HEK293 (cell line): ENCODE data around the gene CKB.

Experiments
- CTCF ChIA-PET: fragments of 350-600 bp; formaldehyde crosslinking; extraction: SDS; loops from one replicate; lab custom pipeline; 2021; ENCODE audit warnings: antibody characterized with exemption; lab: Yijun Ruan, JAX
- POLR2A ChIA-PET: fragments of 300-600 bp; formaldehyde crosslinking; extraction: SDS; loops from one replicate; lab custom pipeline; 2020; ENCODE audit warnings: antibody characterized with exemption, inconsistent platforms; lab: Yijun Ruan, JAX
- H3K27ac ChIP-seq: fragments of 200-500 bp; sonication (Bioruptor generic); 2 replicates; pipeline ENCODE4 v1.5.1; 2014; ENCODE audit warnings: low read depth, low read length, control low read depth, inconsistent platforms; ENCODE audit errors: extremely low read depth
- H3K36me3 ChIP-seq, 2 experiments: fragments of 200-500 bp in 1 of 2; sonication (Bioruptor generic) in 1 of 2; 1 replicate in 1 of 2; 2 replicates in 1 of 2; pipeline ENCODE4 v1.5.1; 2014 to 2017; ENCODE audit warnings: inconsistent platforms in 2 of 2, low read length in 2 of 2; ENCODE audit not compliant: control insufficient read depth in 2 of 2, insufficient read depth in 1 of 2
- H3K4me1 ChIP-seq: fragments of 200-500 bp; sonication (Bioruptor generic); 2 replicates; pipeline ENCODE4 v1.5.1; 2014; ENCODE audit warnings: mild to moderate bottlenecking, low read length, inconsistent platforms; ENCODE audit not compliant: control insufficient read depth, insufficient read depth
- H3K4me3 ChIP-seq: 2 replicates; pipeline ENCODE4 v1.5.1; 2011; ENCODE audit warnings: low read depth, mild to moderate bottlenecking, control low read depth, low read length, moderate library complexity
- H3K9me3 ChIP-seq: fragments of 200-500 bp; sonication (Bioruptor generic); 2 replicates; pipeline ENCODE4 v1.5.1; 2014; ENCODE audit warnings: low read depth, low read length, inconsistent platforms; ENCODE audit not compliant: control insufficient read depth, insufficient read depth
- HOXD13 ChIP-seq: sonication (generic); formaldehyde crosslinking; IDR thresholded peaks from 2 replicates; pipeline ENCODE4 v1.8.0; 2022; ENCODE audit warnings: missing genetic modification reagents, borderline replicate concordance
- OVOL3 ChIP-seq: fragments of 450-650 bp; formaldehyde crosslinking; IDR thresholded peaks from 2 replicates; pipeline ENCODE4 v1.5.1; 2016; ENCODE audit warnings: missing biosample characterization, missing genetic modification characterization
- SETDB1 ChIP-seq: IDR thresholded peaks from one replicate; pipeline ENCODE4 v1.6.1; 2017; ENCODE audit warnings: mild to moderate bottlenecking, low read length, moderate library complexity, mixed read lengths; ENCODE audit not compliant: insufficient read length
- TCF7L2 ChIP-seq: IDR thresholded peaks from 2 replicates; pipeline ENCODE4 v1.6.1; 2011; ENCODE audit warnings: low read depth, mild to moderate bottlenecking, inconsistent platforms, low read length, moderate library complexity, borderline replicate concordance
- ZBTB21 ChIP-seq: fragments of 450-650 bp; formaldehyde crosslinking; IDR thresholded peaks from 2 replicates; pipeline ENCODE4 v1.5.1; 2017; ENCODE audit warnings: missing biosample characterization, missing genetic modification characterization
- ZEB2 ChIP-seq: fragments of 450-650 bp; formaldehyde crosslinking; IDR thresholded peaks from 2 replicates; pipeline ENCODE4 v1.5.1; 2016; ENCODE audit warnings: missing biosample characterization, missing genetic modification characterization
- ZIC2 ChIP-seq: fragments of 450-650 bp; formaldehyde crosslinking; IDR thresholded peaks from 2 replicates; pipeline ENCODE4 v1.5.1; 2016; ENCODE audit warnings: missing biosample characterization, missing genetic modification characterization
- ZNF146 ChIP-seq: fragments of 450-650 bp; formaldehyde crosslinking; IDR thresholded peaks from 2 replicates; pipeline ENCODE4 v1.5.1; 2016; ENCODE audit warnings: missing biosample characterization, missing genetic modification characterization
- ZNF335 ChIP-seq: fragments of 450-650 bp; formaldehyde crosslinking; conservative IDR thresholded peaks from 2 replicates; pipeline ENCODE4 v1.5.1; 2016; ENCODE audit warnings: missing biosample characterization, missing genetic modification characterization
- ZNF398 ChIP-seq: fragments of 450-650 bp; formaldehyde crosslinking; IDR thresholded peaks from 2 replicates; pipeline ENCODE4 v1.5.1; 2017; ENCODE audit warnings: missing biosample characterization, missing genetic modification characterization
- ZNF423 ChIP-seq: fragments of 450-650 bp; formaldehyde crosslinking; IDR thresholded peaks from 2 replicates; pipeline ENCODE4 v1.5.1; 2016; ENCODE audit warnings: missing biosample characterization, missing genetic modification characterization
- ZNF560 ChIP-seq: fragments of 450-650 bp; formaldehyde crosslinking; IDR thresholded peaks from 2 replicates; pipeline ENCODE4 v1.5.1; 2017; ENCODE audit warnings: missing biosample characterization, missing genetic modification characterization, borderline replicate concordance
- ZNF677 ChIP-seq: fragments of 450-650 bp; IDR thresholded peaks from 2 replicates; pipeline ENCODE4 v1.5.0; 2018; ENCODE audit warnings: missing biosample characterization, mild to moderate bottlenecking, missing genetic modification characterization, moderate library complexity
- ZNF692 ChIP-seq: fragments of 450-650 bp; formaldehyde crosslinking; IDR thresholded peaks from 2 replicates; pipeline ENCODE4 v1.5.1; 2016; ENCODE audit warnings: missing biosample characterization, missing genetic modification characterization
- ZNF747 ChIP-seq: fragments of 450-650 bp; formaldehyde crosslinking; IDR thresholded peaks from 2 replicates; pipeline ENCODE4 v1.5.1; 2016; ENCODE audit warnings: missing biosample characterization, missing genetic modification characterization
- ZNF791 ChIP-seq: fragments of 450-650 bp; formaldehyde crosslinking; IDR thresholded peaks from 2 replicates; pipeline ENCODE4 v1.5.1; 2016; ENCODE audit warnings: missing biosample characterization, missing genetic modification characterization
- TF ChIP-seq, protein P1 (sequence below): fragments of 450-650 bp; IDR thresholded peaks from 2 replicates; pipeline ENCODE4 v1.5.1; 2018; ENCODE audit warnings: missing biosample characterization, missing genetic modification characterization
- TF ChIP-seq, protein P2 (sequence below): fragments of 450-650 bp; formaldehyde crosslinking; IDR thresholded peaks from 2 replicates; pipeline ENCODE4 v1.5.1; 2016; ENCODE audit warnings: missing biosample characterization, missing genetic modification characterization

CKB gene

GRCh38 chr14:103510724-103511693 lies 11.6 kb downstream of the CKB start:
- POLR2A ChIA-PET = interaction anchor here (1.0 kb wide), 1 partner anchor 19 kb away, joined by 3 read pairs; the partner anchor contains the start of gene TRMT61A
- Histone ChIP-seq H3K27ac (no peak overlapping the region), H3K4me1 (0 out of 2 replicates have a peak, but pooled peaks cover 2% of the 10 kb centered on the region), H3K9me3 (no peaks in the 10 kb centered on the region), H3K36me3 (peaks cover 3 to 45% of the 10 kb centered on the region in 2 experiments; a peak in 2 of 3 replicates), H3K4me3 (no peak overlapping the region)
- CTCF ChIA-PET = interaction anchor here (0.7 to 1.6 kb wide), 5 partner anchors 8 to 1591 kb away, joined by 3 to 5 read pairs (median 4); no protein-coding TSS in a partner anchor
- no peak for TF ChIP-seq ZNF423
- no peak for TF ChIP-seq ZNF791 (tag by site-specific recombination)
- TF ChIP-seq ZNF692 (tag by site-specific recombination) = no peak
- no peak for TF ChIP-seq ZBTB21
- no peak for TF ChIP-seq ZNF146 (tag by site-specific recombination)
- no peak for TF ChIP-seq HOXD13 (CRISPR knock-in tag)
- no peak for TF ChIP-seq OVOL3
- TF ChIP-seq ZEB2 (tag by site-specific recombination) = no peak
- TF ChIP-seq ZNF335 (tag by site-specific recombination) = no peak
- TF ChIP-seq TCF7L2 = no peak
- no peak for TF ChIP-seq SETDB1
- no peak for TF ChIP-seq ZNF398
- no peak for TF ChIP-seq ZNF747
- no peak for TF ChIP-seq ZNF677 (tag by site-specific recombination)
- TF ChIP-seq ZIC2 (tag by site-specific recombination) = no peak
- TF ChIP-seq, protein P1, sequence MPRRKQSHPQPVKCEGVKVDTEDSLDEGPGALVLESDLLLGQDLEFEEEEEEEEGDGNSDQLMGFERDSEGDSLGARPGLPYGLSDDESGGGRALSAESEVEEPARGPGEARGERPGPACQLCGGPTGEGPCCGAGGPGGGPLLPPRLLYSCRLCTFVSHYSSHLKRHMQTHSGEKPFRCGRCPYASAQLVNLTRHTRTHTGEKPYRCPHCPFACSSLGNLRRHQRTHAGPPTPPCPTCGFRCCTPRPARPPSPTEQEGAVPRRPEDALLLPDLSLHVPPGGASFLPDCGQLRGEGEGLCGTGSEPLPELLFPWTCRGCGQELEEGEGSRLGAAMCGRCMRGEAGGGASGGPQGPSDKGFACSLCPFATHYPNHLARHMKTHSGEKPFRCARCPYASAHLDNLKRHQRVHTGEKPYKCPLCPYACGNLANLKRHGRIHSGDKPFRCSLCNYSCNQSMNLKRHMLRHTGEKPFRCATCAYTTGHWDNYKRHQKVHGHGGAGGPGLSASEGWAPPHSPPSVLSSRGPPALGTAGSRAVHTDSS (tag by site-specific recombination) = no peak
- TF ChIP-seq, protein P2, sequence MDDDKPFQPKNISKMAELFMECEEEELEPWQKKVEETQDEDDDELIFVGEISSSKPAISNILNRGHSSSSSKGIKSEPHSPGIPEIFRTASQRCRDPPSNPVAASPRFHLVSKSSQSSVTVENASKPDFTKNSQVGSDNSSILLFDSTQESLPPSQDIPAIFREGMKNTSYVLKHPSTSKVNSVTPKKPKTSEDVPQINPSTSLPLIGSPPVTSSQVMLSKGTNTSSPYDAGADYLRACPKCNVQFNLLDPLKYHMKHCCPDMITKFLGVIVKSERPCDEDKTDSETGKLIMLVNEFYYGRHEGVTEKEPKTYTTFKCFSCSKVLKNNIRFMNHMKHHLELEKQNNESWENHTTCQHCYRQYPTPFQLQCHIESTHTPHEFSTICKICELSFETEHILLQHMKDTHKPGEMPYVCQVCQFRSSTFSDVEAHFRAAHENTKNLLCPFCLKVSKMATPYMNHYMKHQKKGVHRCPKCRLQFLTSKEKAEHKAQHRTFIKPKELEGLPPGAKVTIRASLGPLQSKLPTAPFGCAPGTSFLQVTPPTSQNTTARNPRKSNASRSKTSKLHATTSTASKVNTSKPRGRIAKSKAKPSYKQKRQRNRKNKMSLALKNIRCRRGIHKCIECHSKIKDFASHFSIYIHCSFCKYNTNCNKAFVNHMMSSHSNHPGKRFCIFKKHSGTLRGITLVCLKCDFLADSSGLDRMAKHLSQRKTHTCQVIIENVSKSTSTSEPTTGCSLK (tag by site-specific recombination) = no peak
- no peak for TF ChIP-seq ZNF560 (tag by site-specific recombination)
